Raji (cell line): ENCODE results near the gene HS6ST1.
A peak's percentile ranks its signal among the peaks of the same experiment; 100 is the strongest.

Source experiments
- POLR2A ChIP-seq: IDR thresholded peaks from 2 replicates; pipeline ENCODE4 v1.6.1; 2011; ENCODE audit warnings: low read depth, low read length, control low read depth; ENCODE audit not compliant: insufficient read depth

Gene HS6ST1

GRCh38 chr2:128241896-128242295 lies 76.8 kb downstream of the HS6ST1 start:
- TF ChIP-seq POLR2A = no peak

- no peak for TF ChIP-seq POLR2A
Observed at GRCh38 chr2:128237911-128238697, 80.6 kb downstream of the HS6ST1 start.

GRCh38 chr2:128237081-128237534 lies 81.6 kb downstream of the HS6ST1 start:
- no peak for TF ChIP-seq POLR2A

GRCh38 chr2:128236491-128237035 lies 82.1 kb downstream of the HS6ST1 start:
- no peak for TF ChIP-seq POLR2A

- TF ChIP-seq POLR2A = no peak
Observed at GRCh38 chr2:128235581-128235980, 83.1 kb downstream of the HS6ST1 start.

GRCh38 chr2:128234613-128235012 lies 84.1 kb downstream of the HS6ST1 start:
- no peak for TF ChIP-seq POLR2A

GRCh38 chr2:128233790-128234395 lies 84.8 kb downstream of the HS6ST1 start:
- TF ChIP-seq POLR2A = 0 out of 2 replicates have a peak, but pooled peaks have one; percentile 1

GRCh38 chr2:128232965-128233789 lies 85.5 kb downstream of the HS6ST1 start:
- TF ChIP-seq POLR2A = 0 out of 2 replicates have a peak, but pooled peaks have one; percentile 28

GRCh38 chr2:128228894-128229293 lies 89.8 kb downstream of the HS6ST1 start:
- TF ChIP-seq POLR2A = no peak

GRCh38 chr2:128227862-128228261 lies 90.8 kb downstream of the HS6ST1 start:
- no peak for TF ChIP-seq POLR2A

- TF ChIP-seq POLR2A = no peak
Observed at GRCh38 chr2:128219891-128220290, 98.8 kb downstream of the HS6ST1 start.

GRCh38 chr2:128217671-128218070 lies 101.0 kb downstream of the HS6ST1 start:
- no peak for TF ChIP-seq POLR2A

GRCh38 chr2:128215897-128216642 lies 102.6 kb downstream of the HS6ST1 start:
- no peak for TF ChIP-seq POLR2A
